ENCODE data around the gene RBM20. TPM values are rescaled to one million over a fixed set of nuclear protein-coding genes. Genes with fewer than 3 reads are reported as not detected.
"Not testable (repeated sequence)": the region's sequence is repeated elsewhere in the genome, so short reads cannot be mapped to it uniquely, and the experiment has no call there.

The RBM20 gene
- total and polyA plus RNA-seq, 8 donors, result under 0.01 to 6.2 (median 0.59) TPM; not detected in 2

DNA sequence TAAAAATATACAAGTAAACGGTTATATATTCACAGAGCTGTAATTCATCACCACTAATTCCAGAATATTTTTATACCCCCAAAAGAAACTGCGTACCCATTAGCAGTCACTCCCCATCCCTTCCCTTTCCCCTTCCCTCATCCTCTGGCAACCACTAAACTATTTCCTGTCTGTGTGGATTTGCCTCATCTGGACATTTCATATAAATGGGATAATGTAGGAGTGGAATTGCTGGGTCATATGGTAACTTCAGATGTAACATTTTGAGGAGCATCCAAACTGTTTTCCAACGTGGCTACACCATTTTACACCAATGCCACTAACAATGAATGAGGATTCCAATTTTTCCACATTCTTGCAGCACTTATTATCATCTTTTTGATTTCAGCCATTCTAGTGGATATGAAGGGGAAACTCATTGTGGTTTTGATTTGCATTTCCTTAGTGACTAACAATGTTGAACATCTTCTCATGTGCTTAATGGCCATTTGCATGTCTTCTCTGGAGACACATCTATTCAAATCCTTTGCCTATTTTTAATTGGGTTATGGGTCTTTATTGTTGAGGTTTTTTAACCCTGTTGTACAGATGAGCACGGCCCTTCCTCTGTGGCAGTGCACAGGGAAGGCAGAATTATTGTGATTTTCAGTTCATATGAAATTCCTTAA lies 79.2 kb downstream of the RBM20 start:
- H3K27ac ChIP-seq, result no peak overlapping the region
- H3K4me3 ChIP-seq, result no peak overlapping the region
- no peaks in the 10 kb centered on the region for H3K36me3 ChIP-seq
- H3K27me3 ChIP-seq, result peaks cover 0 to 6% (median 0%) of the 10 kb centered on the region in 3 donors
- DNase-seq, result no peak
- WGBS, 5 donors, result 72 to 81% (median 75%) methylated on average over 4 of the region's 4 CpGs
- H3K4me1 ChIP-seq, result no peaks in the 10 kb centered on the region
- intact Hi-C loops (cut with DNase I; ENCODE audit: low total_unique reads), result no loop called here
- H3K9me3 ChIP-seq, result no peaks in the 10 kb centered on the region
- TF ChIP-seq EP300 (IDR thresholded peaks at IDR 0.05) (no peak), POLR2AphosphoS5 (IDR thresholded peaks at IDR 0.05) (no peak), POLR2A (IDR thresholded peaks at IDR 0.05) (no peak)
- TF ChIP-seq, protein P1, sequence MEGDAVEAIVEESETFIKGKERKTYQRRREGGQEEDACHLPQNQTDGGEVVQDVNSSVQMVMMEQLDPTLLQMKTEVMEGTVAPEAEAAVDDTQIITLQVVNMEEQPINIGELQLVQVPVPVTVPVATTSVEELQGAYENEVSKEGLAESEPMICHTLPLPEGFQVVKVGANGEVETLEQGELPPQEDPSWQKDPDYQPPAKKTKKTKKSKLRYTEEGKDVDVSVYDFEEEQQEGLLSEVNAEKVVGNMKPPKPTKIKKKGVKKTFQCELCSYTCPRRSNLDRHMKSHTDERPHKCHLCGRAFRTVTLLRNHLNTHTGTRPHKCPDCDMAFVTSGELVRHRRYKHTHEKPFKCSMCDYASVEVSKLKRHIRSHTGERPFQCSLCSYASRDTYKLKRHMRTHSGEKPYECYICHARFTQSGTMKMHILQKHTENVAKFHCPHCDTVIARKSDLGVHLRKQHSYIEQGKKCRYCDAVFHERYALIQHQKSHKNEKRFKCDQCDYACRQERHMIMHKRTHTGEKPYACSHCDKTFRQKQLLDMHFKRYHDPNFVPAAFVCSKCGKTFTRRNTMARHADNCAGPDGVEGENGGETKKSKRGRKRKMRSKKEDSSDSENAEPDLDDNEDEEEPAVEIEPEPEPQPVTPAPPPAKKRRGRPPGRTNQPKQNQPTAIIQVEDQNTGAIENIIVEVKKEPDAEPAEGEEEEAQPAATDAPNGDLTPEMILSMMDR (IDR thresholded peaks at IDR 0.05), result no peak

DNA sequence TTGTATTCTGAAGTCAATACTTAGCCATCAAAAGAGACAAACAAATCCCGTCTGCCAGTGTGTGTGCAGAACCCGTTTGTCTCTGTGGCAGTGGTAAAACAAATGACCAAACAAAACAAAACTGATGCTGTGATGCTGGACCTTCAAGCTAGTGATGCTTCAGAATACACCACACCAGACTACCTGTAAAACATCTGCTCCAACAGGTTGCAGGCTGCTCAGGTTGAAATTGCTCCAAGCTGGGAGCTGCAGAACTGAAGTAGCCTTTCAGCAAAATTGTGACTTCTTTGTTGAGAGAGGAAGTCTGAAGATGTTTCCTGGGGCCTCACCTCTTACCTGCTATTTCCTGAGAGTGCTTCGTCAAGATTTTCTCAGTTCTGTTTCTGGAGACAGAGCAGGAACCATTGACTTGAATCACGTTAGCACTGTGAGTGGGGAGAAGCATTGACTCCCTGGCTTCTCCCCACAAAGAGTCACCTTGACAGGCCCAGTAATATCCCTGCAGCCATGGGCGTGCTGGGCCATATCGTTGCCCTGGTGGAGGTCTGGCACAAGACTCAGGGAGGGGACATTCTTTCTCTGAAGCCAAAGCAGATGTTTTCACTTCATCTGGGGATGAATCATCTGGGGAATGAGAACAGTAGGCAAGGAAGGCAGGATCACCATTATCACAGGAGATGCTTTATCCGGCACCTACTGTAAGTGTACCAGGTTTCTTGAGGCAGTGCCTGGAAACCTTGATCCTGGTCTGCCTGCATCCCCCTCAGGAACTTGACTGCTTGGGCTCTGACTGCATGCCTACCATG lies 80.2 kb downstream of the RBM20 start:
- H3K27ac ChIP-seq, result no peak overlapping the region
- no peaks in the 10 kb centered on the region for H3K4me1 ChIP-seq
- no peak for DNase-seq
- no peaks in the 10 kb centered on the region for H3K9me3 ChIP-seq
- peaks cover 0 to 6% (median 0%) of the 10 kb centered on the region in 3 donors for H3K27me3 ChIP-seq
- WGBS, 5 donors, result 54 to 69% (median 57%) methylated on average over 7 of the region's 7 CpGs
- H3K36me3 ChIP-seq, result no peaks in the 10 kb centered on the region
- intact Hi-C loops (cut with DNase I; ENCODE audit: low total_unique reads), result no loop called here
- no peak overlapping the region for H3K4me3 ChIP-seq
- no peak for TF ChIP-seq POLR2AphosphoS5 (IDR thresholded peaks at IDR 0.05)
- no peak for TF ChIP-seq POLR2A (IDR thresholded peaks at IDR 0.05)
- TF ChIP-seq, protein P1 (IDR thresholded peaks at IDR 0.05), result no peak
- TF ChIP-seq EP300 (IDR thresholded peaks at IDR 0.05), result no peak

DNA sequence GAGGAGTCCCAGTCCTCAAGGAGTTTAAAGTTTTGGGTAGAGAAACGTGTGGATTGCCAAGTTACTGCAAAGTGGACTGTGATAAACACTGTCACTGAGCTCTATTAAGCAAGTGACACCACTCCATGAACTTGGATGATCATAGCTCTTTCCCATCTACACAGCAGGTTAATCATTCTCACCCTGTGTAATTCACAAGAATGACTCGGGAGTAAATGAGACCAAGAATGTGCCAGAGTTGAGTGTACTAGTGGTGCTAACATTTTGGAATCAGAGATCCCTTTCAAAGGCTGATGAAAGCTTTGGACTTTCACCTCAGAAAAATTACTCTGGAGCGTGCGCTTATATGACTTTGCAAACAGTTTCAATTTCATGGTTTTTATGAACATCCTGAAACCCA lies 80.8 kb downstream of the RBM20 start:
- intact Hi-C loops (cut with DNase I; ENCODE audit: low total_unique reads), result no loop called here
- Histone ChIP-seq H3K36me3 (no peaks in the 10 kb centered on the region), H3K27ac (no peak overlapping the region), H3K9me3 (no peaks in the 10 kb centered on the region), H3K4me3 (no peak overlapping the region), H3K27me3 (peaks cover 0 to 12% (median 0%) of the 10 kb centered on the region in 3 donors), H3K4me1 (no peaks in the 10 kb centered on the region)
- 57 to 71% (median 65%) methylated on average over 4 of the region's 4 CpGs for WGBS, 5 donors
- TF ChIP-seq, protein P1 (IDR thresholded peaks at IDR 0.05), result no peak
- TF ChIP-seq EP300 (IDR thresholded peaks at IDR 0.05) (no peak), POLR2A (IDR thresholded peaks at IDR 0.05) (no peak), POLR2AphosphoS5 (IDR thresholded peaks at IDR 0.05) (no peak)
- DNase-seq, result no peak

GRCh38 chr10:110725801-110726630 lies 81.9 kb downstream of the RBM20 start:
- DNase-seq, result peak in 1 of 2 donors; percentile 23

GRCh38 chr10:110727785-110728184 lies 83.6 kb downstream of the RBM20 start:
- H3K4me1 ChIP-seq; DNase-seq; intact Hi-C loops (cut with DNase I; ENCODE audit: low total_unique reads); H3K4me3 ChIP-seq; H3K36me3 ChIP-seq; H3K27ac ChIP-seq; H3K9me3 ChIP-seq: not testable (repeated sequence)
- WGBS, 5 donors, result 86 to 93% (median 91%) methylated on average over 2 of the region's 2 CpGs
- peaks cover 0 to 17% (median 0%) of the 10 kb centered on the region in 3 donors for H3K27me3 ChIP-seq

More at GRCh38 chr10:110725801-110726630, 81.9 kb downstream of the RBM20 start:
- H3K4me3 ChIP-seq, result no peak overlapping the region
- peaks cover 0 to 17% (median 0%) of the 10 kb centered on the region in 3 donors for H3K27me3 ChIP-seq
- TF ChIP-seq EP300 (IDR thresholded peaks at IDR 0.05), result no peak
- TF ChIP-seq, protein P1 (IDR thresholded peaks at IDR 0.05), result no peak
- H3K9me3 ChIP-seq, result no peaks in the 10 kb centered on the region
- H3K4me1 ChIP-seq, result no peaks in the 10 kb centered on the region
- H3K27ac ChIP-seq, result no peak overlapping the region
- intact Hi-C loops (cut with DNase I; ENCODE audit: low total_unique reads), result no loop called here
- WGBS, 5 donors, result 40 to 57% (median 52%) methylated on average over 10 of the region's 10 CpGs
- no peaks in the 10 kb centered on the region for H3K36me3 ChIP-seq

Measured in stomach (tissue), 9 donors.